RWPE2 (cell line): ENCODE results near the gene GNAT2.

Source experiments
- ATAC-seq: fragments of 200-7000 bp; cut with Tn5 transposase; 3 replicates; pipeline ENCODE4 v1.9.1; 2021; ENCODE audit warnings: low read depth
- DNase-seq: peaks from one replicate; pipeline ENCODE4 v3.0.0-alpha.2; 2020; ENCODE audit warnings: low spot score
- H3K27ac ChIP-seq: fragments of 450-650 bp; 2 replicates; pipeline ENCODE4 v1.5.1; 2017; ENCODE audit warnings: mild to moderate bottlenecking; ENCODE audit not compliant: poor library complexity, severe bottlenecking
- H3K27me3 ChIP-seq: fragments of 250-450 bp; sonication (Bioruptor Pico); 2 replicates; pipeline ENCODE4 v1.5.1; 2021; ENCODE audit warnings: mild to moderate bottlenecking, moderate library complexity; ENCODE audit not compliant: insufficient read depth, poor library complexity, severe bottlenecking
- H3K36me3 ChIP-seq: fragments of 250-450 bp; sonication (Bioruptor Pico); 2 replicates; pipeline ENCODE4 v1.5.1; 2020; ENCODE audit warnings: low read depth, mild to moderate bottlenecking, moderate library complexity
- H3K4me1 ChIP-seq: fragments of 250-450 bp; sonication (Bioruptor Pico); 2 replicates; pipeline ENCODE4 v1.5.1; 2021; ENCODE audit warnings: mild to moderate bottlenecking, moderate library complexity; ENCODE audit not compliant: insufficient read depth, poor library complexity, severe bottlenecking
- H3K4me3 ChIP-seq: fragments of 250-450 bp; sonication (Bioruptor Pico); 2 replicates; pipeline ENCODE4 v1.5.1; 2021; ENCODE audit warnings: mild to moderate bottlenecking, moderate library complexity; ENCODE audit not compliant: severe bottlenecking
- H3K9me3 ChIP-seq: fragments of 250-450 bp; sonication (Bioruptor Pico); 2 replicates; pipeline ENCODE4 v1.5.1; 2021; ENCODE audit warnings: mild to moderate bottlenecking, moderate library complexity; ENCODE audit not compliant: severe bottlenecking
- CTCF ChIP-seq: fragments of 450-650 bp; IDR thresholded peaks from one replicate; pipeline ENCODE4 v1.5.1; 2017; ENCODE audit warnings: mild to moderate bottlenecking, moderate library complexity; ENCODE audit not compliant: poor library complexity, severe bottlenecking

GNAT2 gene

GRCh38 chr1:109611308-109611990 lies 8.0 kb downstream of the GNAT2 start:
- no peak for ATAC-seq
- no peaks in the 10 kb centered on the region for H3K4me1 ChIP-seq
- no peaks in the 10 kb centered on the region for H3K27me3 ChIP-seq
- no peak for DNase-seq
- no peak overlapping the region for H3K4me3 ChIP-seq
- no peaks in the 10 kb centered on the region for H3K36me3 ChIP-seq
- no peak overlapping the region for H3K27ac ChIP-seq
- H3K9me3 ChIP-seq, result no peaks in the 10 kb centered on the region
- TF ChIP-seq CTCF, result no peak

DNA sequence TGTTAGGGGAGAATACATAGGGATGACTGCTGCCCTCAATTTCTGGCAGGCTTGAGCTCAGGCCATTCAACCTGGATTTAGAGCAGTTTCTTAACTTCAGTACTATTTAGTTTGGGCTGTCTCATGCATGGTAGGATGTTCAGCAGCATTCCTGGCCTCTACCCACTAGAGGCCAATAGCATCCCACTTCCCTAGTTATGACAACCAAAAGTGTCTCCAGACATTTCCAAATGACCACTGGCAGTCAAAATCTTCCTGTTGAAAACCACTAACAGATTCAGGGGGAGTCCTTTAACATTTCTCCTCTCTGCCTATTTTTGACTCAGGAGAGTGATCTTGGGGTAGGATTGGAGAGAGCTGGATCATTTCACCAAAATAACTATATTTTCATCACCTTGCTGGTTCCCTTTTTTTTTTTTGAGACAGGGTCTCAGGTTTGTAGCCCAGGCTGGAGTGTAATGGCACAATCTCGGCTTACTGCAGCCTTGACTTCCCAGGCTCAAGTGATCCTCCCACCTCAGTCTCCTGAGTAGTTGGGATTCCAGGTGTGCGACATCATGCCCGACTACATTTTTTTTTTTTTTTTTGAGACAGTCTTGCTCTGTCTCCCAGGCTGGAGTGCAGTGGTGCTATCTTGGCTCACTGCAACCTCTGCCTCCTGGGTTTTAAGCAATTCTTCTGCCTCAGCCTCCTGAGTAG lies 8.7 kb downstream of the GNAT2 start:
- H3K4me1 ChIP-seq, result no peaks in the 10 kb centered on the region
- DNase-seq, result no peak
- ATAC-seq, result peak; percentile 14; the same call in 1 of the 3 replicates
- no peaks in the 10 kb centered on the region for H3K36me3 ChIP-seq
- H3K27me3 ChIP-seq, result no peaks in the 10 kb centered on the region
- no peak overlapping the region for H3K4me3 ChIP-seq
- no peak for TF ChIP-seq CTCF
- no peaks in the 10 kb centered on the region for H3K9me3 ChIP-seq
- no peak overlapping the region for H3K27ac ChIP-seq

DNA sequence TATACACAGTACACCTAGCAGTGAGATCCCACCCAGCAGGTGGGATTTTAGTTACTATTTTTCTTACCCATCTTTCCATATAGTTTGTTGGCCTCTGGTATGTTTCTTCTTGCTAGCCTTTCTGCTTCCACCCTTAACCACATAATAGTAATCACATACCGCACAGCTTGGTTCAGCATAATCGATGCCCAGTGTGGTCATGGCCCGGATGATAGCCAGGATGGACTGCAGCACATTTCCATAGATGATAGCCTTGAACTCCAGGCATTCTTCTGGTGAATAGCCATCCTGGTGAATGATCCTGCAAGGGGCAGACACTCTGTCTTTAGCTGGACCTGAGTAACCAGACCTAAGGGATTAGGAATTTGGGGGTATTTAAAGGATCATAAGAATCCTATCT lies 9.5 kb downstream of the GNAT2 start:
- H3K36me3 ChIP-seq, result no peaks in the 10 kb centered on the region
- ATAC-seq, result no peak
- H3K27me3 ChIP-seq, result no peaks in the 10 kb centered on the region
- no peak overlapping the region for H3K27ac ChIP-seq
- no peak for TF ChIP-seq CTCF
- no peaks in the 10 kb centered on the region for H3K4me1 ChIP-seq
- DNase-seq, result no peak
- H3K4me3 ChIP-seq, result no peak overlapping the region
- H3K9me3 ChIP-seq, result no peaks in the 10 kb centered on the region

DNA sequence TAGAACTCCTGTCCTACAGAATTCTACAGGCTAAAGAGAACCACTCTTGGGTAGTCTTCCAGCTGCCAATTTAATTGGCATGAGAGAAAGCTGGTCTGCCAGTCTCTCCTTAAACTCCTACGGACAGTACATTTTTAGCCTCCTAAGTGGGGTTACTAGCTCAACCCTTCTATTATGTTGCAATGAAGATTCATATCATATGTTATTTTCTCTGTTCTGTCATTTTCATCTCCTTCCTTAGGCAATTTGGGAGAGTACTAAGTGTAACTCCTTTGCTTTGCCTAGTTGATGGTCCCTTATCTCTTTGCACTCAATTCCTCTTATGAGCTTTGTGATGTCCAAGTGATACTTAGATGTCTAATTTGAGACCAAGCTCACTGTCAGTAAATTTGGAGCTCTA lies 14.0 kb downstream of the GNAT2 start:
- H3K4me3 ChIP-seq, result no peak overlapping the region
- H3K27ac ChIP-seq, result no peak overlapping the region
- H3K27me3 ChIP-seq, result no peaks in the 10 kb centered on the region
- H3K36me3 ChIP-seq, result peaks cover 6% of the 10 kb centered on the region
- ATAC-seq (no peak), DNase-seq (no peak)
- no peaks in the 10 kb centered on the region for H3K9me3 ChIP-seq
- no peak for TF ChIP-seq CTCF
- H3K4me1 ChIP-seq, result no peaks in the 10 kb centered on the region

- no peak for DNase-seq
- H3K4me3 ChIP-seq, result no peak overlapping the region
- H3K9me3 ChIP-seq, result no peaks in the 10 kb centered on the region
- TF ChIP-seq CTCF, result no peak
- no peaks in the 10 kb centered on the region for H3K4me1 ChIP-seq
- H3K27me3 ChIP-seq, result no peaks in the 10 kb centered on the region
- H3K36me3 ChIP-seq, result peaks cover 20% of the 10 kb centered on the region
- no peak overlapping the region for H3K27ac ChIP-seq
- ATAC-seq, result no peak
These were observed 16.2 kb downstream of the GNAT2 start for GRCh38 chr1:109603229-109603628.
